Activated naive CD4-positive, alpha-beta T cell (primary cell): ENCODE data around the gene SEMA4G.

Experiments
- DNase-seq, 4 experiments: peaks; one replicate each; lab custom pipeline; 2025; lab: John Stamatoyannopoulos, UW

Gene SEMA4G

GRCh38 chr10:101006593-101007098 lies 37.3 kb downstream of the SEMA4G start:
- DNase-seq = no peak

- DNase-seq = no peak
Observed at GRCh38 chr10:101007099-101007711, 37.9 kb downstream of the SEMA4G start.

- no peak for DNase-seq
Observed at GRCh38 chr10:101007915-101008822, 38.9 kb downstream of the SEMA4G start.

GRCh38 chr10:101008823-101009423 lies 39.6 kb downstream of the SEMA4G start:
- no peak for DNase-seq

DNA sequence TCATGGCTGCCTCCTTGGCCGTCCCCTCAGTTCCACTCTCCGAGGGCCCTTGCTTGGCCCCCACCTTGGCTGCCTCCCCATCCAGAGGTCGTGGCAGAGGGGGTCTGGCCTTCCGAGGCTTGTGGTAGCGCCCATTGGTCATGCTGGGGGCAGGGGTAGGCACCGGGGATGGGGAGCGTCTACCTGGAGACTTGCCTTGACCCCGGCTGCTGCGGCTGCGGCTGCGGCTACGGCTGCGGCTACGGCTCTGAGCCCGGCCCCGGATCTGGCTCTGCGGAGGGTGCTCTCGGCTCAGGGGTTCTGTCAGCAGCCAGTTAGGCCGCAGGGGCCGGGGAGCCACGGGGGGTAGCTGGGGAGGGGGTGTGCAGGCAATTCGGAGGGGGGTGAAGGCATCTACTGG lies 41.0 kb downstream of the SEMA4G start:
- no peak for DNase-seq

- no peak for DNase-seq
Observed at GRCh38 chr10:101011517-101012423, 42.5 kb downstream of the SEMA4G start.

- peak in 3 of 4 experiments; percentile 48 to 64 (median 48) for DNase-seq
Observed at GRCh38 chr10:101012525-101013364, 43.4 kb downstream of the SEMA4G start.

- no peak for DNase-seq
Observed at GRCh38 chr10:101013365-101013825, 44.1 kb downstream of the SEMA4G start.

DNA sequence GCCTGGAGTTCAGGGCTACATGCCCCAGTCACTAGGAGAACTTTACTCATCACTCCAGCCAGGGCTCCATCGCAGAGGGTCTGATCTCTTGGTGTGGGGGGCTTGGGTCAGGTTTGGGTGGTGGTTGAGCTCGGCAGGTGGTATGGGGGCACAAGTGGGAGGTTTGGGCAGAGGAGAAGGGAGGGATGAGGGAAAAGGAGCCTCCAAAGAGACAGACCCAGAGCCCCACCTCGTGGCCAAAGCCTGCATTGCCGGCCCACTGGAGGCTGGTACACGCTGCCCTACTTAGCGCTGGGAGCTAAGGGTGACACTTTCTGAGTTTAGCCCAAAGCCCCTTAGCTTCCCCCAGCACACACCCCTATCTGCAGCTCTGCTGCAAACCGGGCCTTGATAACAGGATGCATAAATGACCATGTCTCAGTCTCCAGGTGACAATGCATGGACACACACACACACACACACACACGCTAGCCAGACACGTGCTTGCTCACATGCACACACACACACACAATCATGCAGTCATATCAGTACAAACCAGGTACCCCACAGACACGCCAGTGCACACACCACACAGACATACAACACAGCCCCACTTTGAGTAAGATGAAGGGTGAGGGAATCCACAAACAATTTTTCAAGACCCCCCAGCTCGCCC lies 45.1 kb downstream of the SEMA4G start:
- DNase-seq = peak; percentile 32 to 76 (median 58)

GRCh38 chr10:101014966-101015581 lies 45.8 kb downstream of the SEMA4G start:
- no peak for DNase-seq

GRCh38 chr10:101015582-101015973 lies 46.3 kb downstream of the SEMA4G start:
- DNase-seq = no peak

GRCh38 chr10:101016814-101017213 lies 47.5 kb downstream of the SEMA4G start:
- DNase-seq = no peak

GRCh38 chr10:101018118-101018599 lies 48.9 kb downstream of the SEMA4G start:
- DNase-seq = no peak

- DNase-seq = peak; percentile 35 to 57 (median 56)
Observed at GRCh38 chr10:101018600-101019439, 49.5 kb downstream of the SEMA4G start.
